Lower lobe of right lung (tissue), 2 donors: ENCODE results near the gene RANBP1. TPM values are rescaled to one million over a fixed set of nuclear protein-coding genes. Genes with fewer than 3 reads are reported as not detected.

ENCODE experiments used
- ATAC-seq, 2 donors: fragments of 200-7000 bp; cut with Tn5 transposase; one replicate each; pipeline ENCODE4 v1.9.1; 2020 to 2022; ENCODE audit warnings: mild to moderate bottlenecking in 2 of 2, moderate library complexity in 2 of 2
- DNase-seq: peaks from one replicate; pipeline ENCODE4 v3.0.0-alpha.2; 2020
- H3K27ac ChIP-seq: fragments of 200-600 bp; one replicate; pipeline ENCODE4 v1.8.0; 2022
- H3K27me3 ChIP-seq: fragments of 200-600 bp; one replicate; pipeline ENCODE4 v1.8.0; 2022; ENCODE audit warnings: low read depth
- H3K36me3 ChIP-seq: fragments of 200-600 bp; one replicate; pipeline ENCODE4 v1.8.0; 2022; ENCODE audit warnings: mild to moderate bottlenecking
- H3K4me1 ChIP-seq: fragments of 200-600 bp; one replicate; pipeline ENCODE4 v1.8.0; 2022
- H3K4me3 ChIP-seq: fragments of 200-600 bp; one replicate; pipeline ENCODE4 v1.8.0; 2022; ENCODE audit warnings: mild to moderate bottlenecking
- H3K9me3 ChIP-seq: fragments of 200-600 bp; one replicate; pipeline ENCODE4 v1.8.0; 2022
- intact Hi-C: fragments of 100-400 bp; cut with DNase I; formaldehyde crosslinking; loops from one replicate; pipeline ENCODE4 v1.11.0; 2022
- total RNA-seq: library from RNA; stranded (reverse); fragmentation: NEBNext Ultra II Directional; extraction: Animal tissue kit (Norgen Biotek cat#: 25700); gene quantifications from one replicate; pipeline ENCODE4 v1.2.1, GENCODE V29; 2021
- TF ChIP-seq, protein P1 (sequence below): fragments of 200-600 bp; IDR thresholded peaks from one replicate; pipeline ENCODE4 v1.8.0; 2022; ENCODE audit warnings: antibody characterized with exemption, mild to moderate bottlenecking
- donor health status: DM: no; HTN: yes; CAD: no; lungs with severe emphysema.

The RANBP1 gene
- total RNA-seq, 1 donor from 2014 or later: 58.3 TPM

DNA sequence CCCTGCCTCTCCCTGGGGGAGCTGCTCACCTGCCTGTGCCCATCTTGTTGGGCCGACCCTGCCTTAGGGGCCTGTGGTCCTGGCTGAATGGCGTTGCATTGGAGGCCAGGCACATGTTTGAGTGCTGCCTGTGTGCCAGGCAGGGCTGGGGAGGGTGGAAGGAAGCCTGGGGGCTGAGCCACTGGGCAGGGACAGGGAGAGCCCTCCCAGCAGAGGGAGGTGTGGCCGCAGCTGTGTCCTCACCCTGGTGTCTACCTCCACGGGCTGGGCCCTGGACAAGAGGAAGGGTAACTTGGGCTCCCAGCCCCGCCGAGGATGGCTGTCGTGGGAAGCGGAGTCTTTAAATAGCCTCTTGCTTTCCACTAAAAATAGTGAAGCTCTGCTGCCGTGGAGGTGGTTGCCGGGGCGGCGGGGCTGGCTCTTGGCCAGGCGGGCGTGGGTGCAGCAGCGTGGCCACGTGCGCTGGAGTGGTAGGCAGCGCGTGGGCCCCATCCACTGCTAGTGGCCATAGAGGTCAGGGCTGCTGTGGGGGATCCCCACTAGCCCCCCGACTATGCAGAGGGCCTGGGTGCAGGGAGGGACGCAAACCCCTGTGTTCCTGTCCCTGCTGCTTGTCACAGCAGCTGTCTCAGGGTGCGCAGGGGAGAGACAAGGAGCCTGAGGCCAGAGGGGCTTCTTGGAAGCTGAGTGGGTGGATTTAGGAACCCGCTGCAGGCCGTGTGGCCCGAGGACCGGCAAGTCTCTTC is 21.9 kb downstream of the RANBP1 start:
- H3K4me3 ChIP-seq: no peak overlapping the region
- H3K27me3 ChIP-seq: no peaks in the 10 kb centered on the region
- no peaks in the 10 kb centered on the region for H3K9me3 ChIP-seq
- ATAC-seq: peak in 1 of 2 donors; percentile 30
- peaks cover 53% of the 10 kb centered on the region for H3K4me1 ChIP-seq
- no peak overlapping the region for H3K27ac ChIP-seq
- no peak for DNase-seq
- intact Hi-C loops: no loop called here
- TF ChIP-seq, protein P1, sequence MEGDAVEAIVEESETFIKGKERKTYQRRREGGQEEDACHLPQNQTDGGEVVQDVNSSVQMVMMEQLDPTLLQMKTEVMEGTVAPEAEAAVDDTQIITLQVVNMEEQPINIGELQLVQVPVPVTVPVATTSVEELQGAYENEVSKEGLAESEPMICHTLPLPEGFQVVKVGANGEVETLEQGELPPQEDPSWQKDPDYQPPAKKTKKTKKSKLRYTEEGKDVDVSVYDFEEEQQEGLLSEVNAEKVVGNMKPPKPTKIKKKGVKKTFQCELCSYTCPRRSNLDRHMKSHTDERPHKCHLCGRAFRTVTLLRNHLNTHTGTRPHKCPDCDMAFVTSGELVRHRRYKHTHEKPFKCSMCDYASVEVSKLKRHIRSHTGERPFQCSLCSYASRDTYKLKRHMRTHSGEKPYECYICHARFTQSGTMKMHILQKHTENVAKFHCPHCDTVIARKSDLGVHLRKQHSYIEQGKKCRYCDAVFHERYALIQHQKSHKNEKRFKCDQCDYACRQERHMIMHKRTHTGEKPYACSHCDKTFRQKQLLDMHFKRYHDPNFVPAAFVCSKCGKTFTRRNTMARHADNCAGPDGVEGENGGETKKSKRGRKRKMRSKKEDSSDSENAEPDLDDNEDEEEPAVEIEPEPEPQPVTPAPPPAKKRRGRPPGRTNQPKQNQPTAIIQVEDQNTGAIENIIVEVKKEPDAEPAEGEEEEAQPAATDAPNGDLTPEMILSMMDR: no peak
- peaks cover 20% of the 10 kb centered on the region for H3K36me3 ChIP-seq

DNA sequence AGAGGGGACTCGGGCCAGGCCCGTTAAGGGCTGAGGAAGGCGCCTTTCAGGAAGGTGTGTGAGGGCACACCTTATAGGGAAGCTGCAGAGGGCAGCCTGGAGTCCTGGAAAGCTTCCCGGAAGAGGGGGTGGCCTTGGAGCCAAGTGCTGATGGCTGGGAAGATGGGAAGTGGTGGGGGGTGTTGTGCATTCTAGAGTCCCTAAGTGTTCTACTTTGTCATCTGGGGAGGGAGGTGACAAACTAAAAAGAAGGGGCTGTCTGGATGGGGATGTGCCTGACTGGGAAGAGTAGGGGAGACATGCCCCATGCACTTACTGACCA is 22.5 kb downstream of the RANBP1 start:
- intact Hi-C loops: no loop called here
- H3K27ac ChIP-seq: no peak overlapping the region
- peaks cover 48% of the 10 kb centered on the region for H3K4me1 ChIP-seq

DNA sequence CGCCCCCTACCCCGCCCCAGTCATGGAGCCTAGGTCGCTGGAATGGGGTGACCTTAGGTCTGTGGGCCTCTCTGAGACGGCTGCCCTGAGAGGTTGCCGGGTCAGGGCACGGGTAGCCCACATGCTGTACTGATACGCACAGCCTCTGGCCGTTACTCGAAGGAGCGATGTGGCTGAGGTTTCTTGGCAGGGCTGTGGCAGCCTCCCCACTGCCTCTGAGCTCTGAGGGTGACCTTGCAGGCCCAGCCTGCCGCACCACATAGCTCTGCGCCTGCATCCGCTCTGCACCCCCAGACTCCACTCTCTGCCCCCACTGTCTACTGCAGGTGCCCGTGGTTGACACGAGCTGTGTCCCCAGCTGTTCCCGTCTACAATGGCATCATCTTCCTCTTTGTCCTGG is 23.0 kb downstream of the RANBP1 start:
- no peaks in the 10 kb centered on the region for H3K9me3 ChIP-seq
- TF ChIP-seq, protein P1: no peak
- no peaks in the 10 kb centered on the region for H3K27me3 ChIP-seq
- no peak overlapping the region for H3K27ac ChIP-seq
- ATAC-seq (no peak), DNase-seq (no peak)
- intact Hi-C loops: no loop called here
- H3K4me3 ChIP-seq: no peak overlapping the region
- peaks cover 43% of the 10 kb centered on the region for H3K4me1 ChIP-seq
- H3K36me3 ChIP-seq: peaks cover 28% of the 10 kb centered on the region

More for the DNA sequence above, 22.5 kb downstream of the RANBP1 start:
- ATAC-seq (no peak), DNase-seq (no peak)
- peaks cover 25% of the 10 kb centered on the region for H3K36me3 ChIP-seq
- TF ChIP-seq, protein P1: no peak
- H3K4me3 ChIP-seq: no peak overlapping the region
- no peaks in the 10 kb centered on the region for H3K27me3 ChIP-seq
- H3K9me3 ChIP-seq: no peaks in the 10 kb centered on the region

DNA sequence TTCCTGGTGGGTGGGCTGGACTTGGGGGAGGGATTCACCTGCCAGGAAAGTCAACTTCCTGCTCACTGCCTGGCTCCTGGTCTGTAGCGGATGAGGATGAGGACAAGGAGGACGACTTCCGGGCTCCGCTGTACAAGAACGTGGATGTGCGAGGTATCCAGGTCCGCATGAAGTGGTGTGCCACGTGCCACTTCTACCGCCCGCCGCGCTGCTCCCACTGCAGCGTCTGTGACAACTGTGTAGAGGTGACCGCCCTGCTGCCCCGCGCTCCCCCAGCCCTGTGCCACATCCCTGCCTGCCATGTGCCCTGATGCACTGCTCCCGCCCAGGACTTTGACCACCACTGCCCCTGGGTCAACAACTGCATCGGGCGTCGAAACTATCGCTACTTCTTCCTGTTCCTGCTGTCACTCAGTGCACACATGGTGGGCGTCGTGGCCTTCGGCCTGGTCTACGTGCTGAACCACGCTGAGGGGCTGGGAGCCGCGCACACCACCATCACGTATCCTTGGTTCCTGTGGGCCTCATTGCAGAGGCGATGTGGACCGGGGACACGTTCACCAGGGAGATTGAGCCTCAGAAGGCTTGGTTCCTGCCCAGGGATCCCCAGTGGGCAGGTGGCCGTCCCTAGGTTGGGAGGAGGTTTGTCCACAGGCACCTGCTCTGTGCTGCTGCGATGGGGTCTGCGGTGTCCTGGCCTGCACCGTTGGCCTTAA is 23.6 kb downstream of the RANBP1 start:
- H3K36me3 ChIP-seq: peaks cover 31% of the 10 kb centered on the region
- H3K27ac ChIP-seq: no peak overlapping the region
- no peak overlapping the region for H3K4me3 ChIP-seq
- TF ChIP-seq, protein P1: no peak
- peaks cover 36% of the 10 kb centered on the region for H3K4me1 ChIP-seq
- no peaks in the 10 kb centered on the region for H3K9me3 ChIP-seq
- DNase-seq: no peak
- ATAC-seq: no peak
- H3K27me3 ChIP-seq: no peaks in the 10 kb centered on the region
- intact Hi-C loops: no loop called here

DNA sequence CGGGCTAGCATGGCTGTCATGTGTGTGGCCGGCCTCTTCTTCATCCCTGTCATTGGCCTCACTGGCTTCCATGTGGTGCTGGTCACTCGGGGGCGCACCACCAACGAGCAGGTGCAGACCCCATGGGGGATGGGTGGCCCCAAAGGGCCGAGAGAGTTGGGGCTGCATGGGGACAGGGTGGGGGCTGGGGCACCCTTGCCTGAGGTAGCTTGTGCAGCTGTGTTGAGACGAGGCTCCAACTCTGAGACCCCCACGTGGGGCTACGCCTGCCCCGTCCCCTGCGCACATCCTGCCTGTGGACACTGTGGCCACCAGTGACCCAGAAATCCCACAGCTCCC is 24.2 kb downstream of the RANBP1 start:
- Histone ChIP-seq H3K27me3 (no peaks in the 10 kb centered on the region), H3K4me3 (no peak overlapping the region), H3K4me1 (peaks cover 32% of the 10 kb centered on the region), H3K27ac (no peak overlapping the region), H3K36me3 (peaks cover 31% of the 10 kb centered on the region), H3K9me3 (no peaks in the 10 kb centered on the region)
- TF ChIP-seq, protein P1: no peak
- intact Hi-C loops: no loop called here
- ATAC-seq (no peak), DNase-seq (no peak)
